GM19395 (cell line): ENCODE measurements around the gene CREG2.
"Not testable (repeated sequence)": the region's sequence is repeated elsewhere in the genome, so short reads cannot be mapped to it uniquely, and the experiment has no call there.

Experiments used
- ATAC-seq: cut with Tn5 transposase; IDR thresholded peaks from one replicate; pipeline ENCODE4 v1.9.1; 2021; ENCODE audit warnings: mild to moderate bottlenecking, moderate library complexity; ENCODE audit not compliant: unreplicated experiment

The CREG2 gene

GRCh38 chr2:101348883-101349282 is 38.4 kb downstream of the CREG2 start:
- ATAC-seq, result no peak

- ATAC-seq, result no peak
These were observed 40.4 kb downstream of the CREG2 start for GRCh38 chr2:101346909-101347308.

GRCh38 chr2:101344137-101344536 is 43.2 kb downstream of the CREG2 start:
- no peak for ATAC-seq

- no peak for ATAC-seq
These were observed 44.7 kb downstream of the CREG2 start for GRCh38 chr2:101342625-101343008.

GRCh38 chr2:101341901-101342624 is 45.2 kb downstream of the CREG2 start:
- ATAC-seq, result no peak

GRCh38 chr2:101341421-101341820 is 45.9 kb downstream of the CREG2 start:
- ATAC-seq, result no peak

- ATAC-seq, result no peak
These were observed 47.2 kb downstream of the CREG2 start for GRCh38 chr2:101340141-101340551.

- ATAC-seq, result no peak
These were observed 47.9 kb downstream of the CREG2 start for GRCh38 chr2:101339266-101339880.

- no peak for ATAC-seq
These were observed 49.4 kb downstream of the CREG2 start for GRCh38 chr2:101337877-101338276.

GRCh38 chr2:101332885-101333766 is 54.2 kb downstream of the CREG2 start:
- no peak for ATAC-seq

- ATAC-seq, result no peak
These were observed 56.1 kb downstream of the CREG2 start for GRCh38 chr2:101331202-101331601.

- ATAC-seq, result no peak
These were observed 56.9 kb downstream of the CREG2 start for GRCh38 chr2:101330253-101330933.

- no peak for ATAC-seq
These were observed 58.3 kb downstream of the CREG2 start for GRCh38 chr2:101329026-101329425.

GRCh38 chr2:101328474-101329007 is 58.8 kb downstream of the CREG2 start:
- ATAC-seq, result peak; percentile 58

- ATAC-seq, result no peak
These were observed 59.4 kb downstream of the CREG2 start for GRCh38 chr2:101327863-101328394.

- no peak for ATAC-seq
These were observed 61.9 kb downstream of the CREG2 start for GRCh38 chr2:101325425-101325824.

- not testable (repeated sequence) for ATAC-seq
These were observed 70.7 kb downstream of the CREG2 start for GRCh38 chr2:101316568-101316967.

GRCh38 chr2:101311696-101312017 is 75.6 kb downstream of the CREG2 start:
- ATAC-seq, result no peak

- no peak for ATAC-seq
These were observed 76.2 kb downstream of the CREG2 start for GRCh38 chr2:101310834-101311695.
